K562 (cell line): ENCODE results near the gene C1orf21.
A peak's percentile ranks its signal among the peaks of the same experiment; 100 is the strongest.

ENCODE experiments used
- ATF3 ChIP-seq, 2 experiments: fragments of 450-650 bp in 1 of 2; sonication (generic) in 1 of 2; formaldehyde crosslinking in 1 of 2; IDR thresholded peaks in 1 of 2; conservative IDR thresholded peaks in 1 of 2; 2 replicates each; pipeline versions ENCODE4 v1.6.1 to v1.8.1; 2016 to 2023; ENCODE audit warnings: mild to moderate bottlenecking in 2 of 2, moderate library complexity in 2 of 2, inconsistent platforms in 1 of 2, missing genetic modification reagents in 1 of 2
- CXXC5 ChIP-seq: fragments of 250-450 bp; sonication (Bioruptor Pico); IDR thresholded peaks from 2 replicates; pipeline ENCODE4 v1.8.0; 2022; ENCODE audit warnings: inconsistent platforms, mild to moderate bottlenecking, moderate library complexity
- EZH2 ChIP-seq: IDR thresholded peaks from 2 replicates; pipeline ENCODE4 v1.6.1; 2012; ENCODE audit warnings: low read depth, mild to moderate bottlenecking, inconsistent platforms, low read length, borderline replicate concordance
- KLF16 ChIP-seq: IDR thresholded peaks from 2 replicates; pipeline ENCODE4 v1.6.1; 2016; ENCODE audit warnings: antibody characterized with exemption
- MXI1 ChIP-seq: IDR thresholded peaks from 2 replicates; pipeline ENCODE4 v1.6.1; 2011; ENCODE audit warnings: low read depth, mild to moderate bottlenecking, improper control_type of control experiment, low read length
- POLR2A ChIP-seq: fragments of 450-650 bp; conservative IDR thresholded peaks from 2 replicates; pipeline ENCODE4 v1.6.1; 2016
- PRDM10 ChIP-seq: fragments of 450-650 bp; IDR thresholded peaks from 2 replicates; pipeline ENCODE4 v1.6.1; 2018; ENCODE audit not compliant: partially characterized antibody
- SMARCE1 ChIP-seq: fragments of 450-650 bp; IDR thresholded peaks from 2 replicates; pipeline ENCODE4 v1.7.1; 2016; ENCODE audit warnings: mild to moderate bottlenecking
- SRF ChIP-seq, 2 experiments: fragments of 250-450, 450-650 bp in 1 of 2; sonication (Bioruptor Pico) in 1 of 2; sonication (generic) in 1 of 2; formaldehyde crosslinking; IDR thresholded peaks; 2 replicates each; pipeline versions ENCODE4 v1.5.0 to v1.5.1; 2020 to 2022; ENCODE audit warnings: mild to moderate bottlenecking in 1 of 2, missing genetic modification reagents in 1 of 2
- TBL1XR1 ChIP-seq, 2 experiments: IDR thresholded peaks; 2 replicates each; pipeline ENCODE4 v1.6.1; 2012; ENCODE audit warnings: improper control_type of control experiment in 2 of 2, low read length in 2 of 2, mild to moderate bottlenecking in 1 of 2
- ZBTB17 ChIP-seq: fragments of 450-650 bp; formaldehyde crosslinking; IDR thresholded peaks from 2 replicates; pipeline ENCODE4 v1.4.0; 2020; ENCODE audit warnings: mild to moderate bottlenecking
- ZFP36 ChIP-seq: fragments of 150-350 bp; IDR thresholded peaks from 2 replicates; pipeline ENCODE4 v1.6.1; 2018; ENCODE audit warnings: low read length, low read depth; ENCODE audit not compliant: partially characterized antibody
- ZMIZ1 ChIP-seq, 2 experiments: fragments of 150-350 bp in 1 of 2; IDR thresholded peaks; 2 replicates each; pipeline ENCODE4 v1.6.1; 2012 to 2016; ENCODE audit warnings: low read depth in 2 of 2, low read length in 2 of 2, mild to moderate bottlenecking in 1 of 2, moderate library complexity in 1 of 2
- ZNF324 ChIP-seq: fragments of 250-450 bp; sonication (Bioruptor Pico); IDR thresholded peaks from 2 replicates; pipeline ENCODE4 v1.4.0; 2020; ENCODE audit warnings: mild to moderate bottlenecking

GRCh38 chr1:184387476-184388318 is 868 bp downstream of the C1orf21 start:
- TF ChIP-seq ZMIZ1 (IDR thresholded peaks at IDR 0.05; ENCODE audit: low read depth in 2 of 2, low read length in 2 of 2) (no peak), SMARCE1 (no peak), TBL1XR1 (IDR thresholded peaks at IDR 0.05; ENCODE audit: low read length in 2 of 2) (no peak), POLR2A (no peak), ZFP36 (no peak), ZNF324 (no peak), MXI1 (no peak), ZBTB17 (CRISPR knock-in tag) (no peak), KLF16 (no peak), PRDM10 (no peak), EZH2 (peak; percentile 39; the same call in 1 of the 2 replicates), ATF3 (IDR thresholded peaks at IDR 0.05) (no peak), ATF3 (CRISPR knock-in tag; conservative IDR thresholded peaks at IDR 0.05) (no peak), SRF (CRISPR knock-in tag; IDR thresholded peaks at IDR 0.05) (no peak), CXXC5 (no peak)
